ENCODE measurements around the gene SIGLEC11. TPM values are rescaled to one million over a fixed set of nuclear protein-coding genes. Genes with fewer than 3 reads are reported as not detected.

SIGLEC11 gene
- total RNA-seq, 6 experiments from 2014 or later, result 0.74 to 3.0 (median 1.7) TPM

- TF ChIP-seq POLR2A (IDR thresholded peaks at IDR 0.05) (no peak), CTCF (IDR thresholded peaks at IDR 0.05) (no peak)
- no peak overlapping the region for H3K27ac ChIP-seq
- intact Hi-C loops (cut with DNase I), result no loop called here
- no peaks in the 10 kb centered on the region for H3K4me1 ChIP-seq
- ATAC-seq (no peak), DNase-seq (no peak)
- H3K9me3 ChIP-seq, result no peaks in the 10 kb centered on the region
- peaks cover 0 to 3% (median under 1%) of the 10 kb centered on the region in 4 donors for H3K36me3 ChIP-seq
- WGBS (ENCODE audit: insufficient coverage, low coverage, low lambda C conversion rate, missing lambda C conversion rate), result 74% methylated on average over 7 of the region's 11 CpGs
- no peak overlapping the region for H3K4me3 ChIP-seq
- no peaks in the 10 kb centered on the region for H3K27me3 ChIP-seq
Measured at GRCh38 chr19:49978324-49978723, 17.4 kb upstream of the SIGLEC11 start.

- Histone ChIP-seq H3K9me3 (no peaks in the 10 kb centered on the region), H3K4me1 (no peaks in the 10 kb centered on the region), H3K27me3 (no peaks in the 10 kb centered on the region), H3K27ac (no peak overlapping the region), H3K36me3 (peaks cover 0 to 3% (median under 1%) of the 10 kb centered on the region in 4 donors), H3K4me3 (no peak overlapping the region)
- DNase-seq, result no peak
- TF ChIP-seq CTCF (IDR thresholded peaks at IDR 0.05) (no peak), POLR2A (IDR thresholded peaks at IDR 0.05) (no peak)
- no CpG with 5 or more reads among the region's 18 CpGs for WGBS (ENCODE audit: insufficient coverage, low coverage, low lambda C conversion rate, missing lambda C conversion rate)
- no peak for ATAC-seq
- intact Hi-C loops (cut with DNase I), result no loop called here
Measured at GRCh38 chr19:49977881-49978280, 16.9 kb upstream of the SIGLEC11 start.

GRCh38 chr19:49977076-49977475, 16.1 kb upstream of the SIGLEC11 start:
- Histone ChIP-seq H3K4me1 (no peaks in the 10 kb centered on the region), H3K4me3 (no peak overlapping the region), H3K9me3 (no peaks in the 10 kb centered on the region), H3K27me3 (no peaks in the 10 kb centered on the region), H3K27ac (no peak overlapping the region), H3K36me3 (peaks cover 0 to 3% (median under 1%) of the 10 kb centered on the region in 4 donors)
- TF ChIP-seq CTCF (IDR thresholded peaks at IDR 0.05) (no peak), POLR2A (IDR thresholded peaks at IDR 0.05) (no peak)
- DNase-seq (no peak), ATAC-seq (no peak)
- intact Hi-C loops (cut with DNase I), result no loop called here
- 88% methylated on average over 6 of the region's 13 CpGs for WGBS (ENCODE audit: insufficient coverage, low coverage, low lambda C conversion rate, missing lambda C conversion rate)

- Histone ChIP-seq H3K27ac (no peak overlapping the region), H3K27me3 (no peaks in the 10 kb centered on the region), H3K36me3 (peaks cover 0 to 3% (median under 1%) of the 10 kb centered on the region in 4 donors), H3K4me1 (no peaks in the 10 kb centered on the region), H3K9me3 (no peaks in the 10 kb centered on the region), H3K4me3 (no peak overlapping the region)
- no CpG with 5 or more reads among the region's 3 CpGs for WGBS (ENCODE audit: insufficient coverage, low coverage, low lambda C conversion rate, missing lambda C conversion rate)
- intact Hi-C loops (cut with DNase I), result no loop called here
- TF ChIP-seq POLR2A (IDR thresholded peaks at IDR 0.05) (no peak), CTCF (IDR thresholded peaks at IDR 0.05) (no peak)
- DNase-seq (no peak), ATAC-seq (no peak)
Measured at GRCh38 chr19:49976496-49976895, 15.5 kb upstream of the SIGLEC11 start.

GRCh38 chr19:49975051-49975450, 14.1 kb upstream of the SIGLEC11 start:
- TF ChIP-seq CTCF (IDR thresholded peaks at IDR 0.05) (no peak), POLR2A (IDR thresholded peaks at IDR 0.05) (no peak)
- Histone ChIP-seq H3K27me3 (no peaks in the 10 kb centered on the region), H3K36me3 (peaks cover 0 to 2% (median 0%) of the 10 kb centered on the region in 4 donors), H3K4me3 (no peak overlapping the region), H3K27ac (no peak overlapping the region), H3K4me1 (no peaks in the 10 kb centered on the region), H3K9me3 (no peaks in the 10 kb centered on the region)
- ATAC-seq (no peak), DNase-seq (no peak)
- 65% methylated on average over 2 of the region's 7 CpGs for WGBS (ENCODE audit: insufficient coverage, low coverage, low lambda C conversion rate, missing lambda C conversion rate)
- intact Hi-C loops (cut with DNase I), result no loop called here

Measured in right lobe of liver (tissue), 6 donors.